Upper lobe of left lung (tissue), 4 donors: ENCODE measurements around the gene HEPACAM2.

Source experiments
- CTCF ChIP-seq, 6 experiments: fragments of 450-650 bp in 4 of 6; fragments of 200-600 bp in 2 of 6; sonication (generic) in 2 of 6; IDR thresholded peaks; one replicate each; pipeline ENCODE4 v1.5.1; 2016 to 2019; ENCODE audit warnings: antibody characterized with exemption in 6 of 6
- POLR2A ChIP-seq, 4 donors: fragments of 450-650 bp; IDR thresholded peaks; one replicate each; pipeline ENCODE4 v1.5.1; 2016 to 2017; ENCODE audit warnings: antibody characterized with exemption in 4 of 4, mild to moderate bottlenecking in 2 of 4
- POLR2AphosphoS5 ChIP-seq, 2 donors: sonication (generic); formaldehyde crosslinking; IDR thresholded peaks; one replicate each; pipeline ENCODE4 v1.5.1; 2017; ENCODE audit warnings: antibody characterized with exemption in 2 of 2

GRCh38 chr7:93176992-93177580, 49.2 kb downstream of the HEPACAM2 start:
- TF ChIP-seq CTCF (IDR thresholded peaks at IDR 0.05) (no peak), POLR2AphosphoS5 (IDR thresholded peaks at IDR 0.05) (no peak), POLR2A (IDR thresholded peaks at IDR 0.05) (no peak)
